Thyroid gland (tissue), 4 donors: Measurements from ENCODE around the gene BCL10. TPM values are rescaled to one million over a fixed set of nuclear protein-coding genes. Genes with fewer than 3 reads are reported as not detected.

ENCODE experiments used
- DNase-seq, 2 donors: peaks; one replicate each; pipeline ENCODE4 v3.0.0-alpha.2; 2019
- H3K27ac ChIP-seq, 3 donors: fragments of 200-600 bp; sonication (generic); 1 replicate in 2 of 3; 2 replicates in 1 of 3; pipeline ENCODE4 v1.5.1; 2016 to 2019; ENCODE audit warnings: mild to moderate bottlenecking in 1 of 3, moderate library complexity in 1 of 3
- H3K27me3 ChIP-seq: fragments of 200-600 bp; sonication (generic); one replicate; pipeline ENCODE4 v1.5.1; 2019
- H3K36me3 ChIP-seq, 2 donors: fragments of 200-600 bp; sonication (generic); one replicate each; pipeline ENCODE4 v1.5.1; 2016 to 2019
- H3K4me1 ChIP-seq, 2 donors: fragments of 200-600 bp; sonication (generic); one replicate each; pipeline ENCODE4 v1.5.1; 2017 to 2019
- H3K4me3 ChIP-seq, 3 donors: fragments of 200-600 bp; sonication (generic); replicated peaks in 1 of 3; 1 replicate in 2 of 3; 2 replicates in 1 of 3; pipeline ENCODE4 v1.5.1; 2016; ENCODE audit warnings: mild to moderate bottlenecking in 1 of 3
- H3K9me3 ChIP-seq: fragments of 200-600 bp; sonication (generic); one replicate; pipeline ENCODE4 v1.5.1; 2017
- CTCF ChIP-seq, 6 experiments: fragments of 200-600 bp in 3 of 6; fragments of 450-650 bp in 3 of 6; sonication (generic) in 3 of 6; IDR thresholded peaks; one replicate each; pipeline ENCODE4 v1.5.1; 2016 to 2019; ENCODE audit warnings: antibody characterized with exemption in 6 of 6, mild to moderate bottlenecking in 2 of 6, inconsistent platforms in 1 of 6, moderate library complexity in 1 of 6
- POLR2A ChIP-seq, 2 donors: fragments of 450-650 bp; IDR thresholded peaks; one replicate each; pipeline ENCODE4 v1.6.1; 2017; ENCODE audit warnings: antibody characterized with exemption in 2 of 2, mild to moderate bottlenecking in 2 of 2, moderate library complexity in 1 of 2
- WGBS, 2 donors: methylation state at CpG; one replicate each; pipeline ENCODE4 v1.1.5; 2017; 5-methylcytosine and 5-hydroxymethylcytosine counted together
- intact Hi-C: fragments of 100-400 bp; cut with DNase I; formaldehyde crosslinking; loops from one replicate; pipeline ENCODE4 v1.15.1; 2023
- total RNA-seq, 4 donors: library from RNA; depleted of rRNA; stranded (reverse); fragments of >200 nt; gene quantifications; one replicate each; pipeline ENCODE4 v1.2.3, GENCODE V29; 2016

The BCL10 gene
- total RNA-seq, 4 donors from 2014 or later: 13.6 to 28.5 (median 15.1) TPM

GRCh38 chr1:85277802-85278201 is 1.4 kb upstream of the BCL10 start:
- 94 to 98% methylated on average over 4 of the region's 4 CpGs for WGBS, 2 donors
- Histone ChIP-seq H3K9me3 (no peaks in the 10 kb centered on the region), H3K36me3 (no peaks in the 10 kb centered on the region), H3K27ac (no peak overlapping the region), H3K4me3 (no peak overlapping the region), H3K4me1 (peaks cover 16 to 22% of the 10 kb centered on the region in 2 donors), H3K27me3 (no peaks in the 10 kb centered on the region)
- intact Hi-C loops: no loop called here
- no peak for DNase-seq
- TF ChIP-seq POLR2A (IDR thresholded peaks at IDR 0.05): no peak

GRCh38 chr1:85276978-85277639 is 677 bp upstream of the BCL10 start:
- H3K36me3 ChIP-seq: no peaks in the 10 kb centered on the region
- peak overlapping the region; percentile 69 to 96 (median 89) for H3K27ac ChIP-seq
- WGBS, 2 donors: 64 to 65% methylated on average over 11 of the region's 11 CpGs
- no peak for TF ChIP-seq CTCF (IDR thresholded peaks at IDR 0.05)
- no peak for TF ChIP-seq POLR2A (IDR thresholded peaks at IDR 0.05)
- DNase-seq: peak in 1 of 2 donors; percentile 25
- peaks cover 16 to 22% of the 10 kb centered on the region in 2 donors for H3K4me1 ChIP-seq
- intact Hi-C loops: no loop called here
- H3K4me3 ChIP-seq: peak overlapping the region in 2 of 3 donors; percentile 23 to 74
- H3K9me3 ChIP-seq: no peaks in the 10 kb centered on the region
- no peaks in the 10 kb centered on the region for H3K27me3 ChIP-seq

GRCh38 chr1:85275701-85276214 is 674 bp downstream of the BCL10 start:
- 0 to 2% methylated on average over 13 of the region's 13 CpGs for WGBS, 2 donors

GRCh38 chr1:85274969-85275453 is 1.4 kb downstream of the BCL10 start:
- TF ChIP-seq POLR2A (IDR thresholded peaks at IDR 0.05) (no peak), CTCF (IDR thresholded peaks at IDR 0.05) (no peak)
- intact Hi-C loops: no loop called here
- Histone ChIP-seq H3K9me3 (no peaks in the 10 kb centered on the region), H3K4me1 (peaks cover 16 to 22% of the 10 kb centered on the region in 2 donors), H3K4me3 (peak overlapping the region in 1 of 3 donors; percentile 74), H3K27ac (peak overlapping the region in 1 of 3 donors; percentile 96), H3K27me3 (no peaks in the 10 kb centered on the region), H3K36me3 (peaks cover 5% of the 10 kb centered on the region in 2 donors)
- WGBS, 2 donors: 77 to 91% methylated on average over 1 of the region's 1 CpG
- no peak for DNase-seq

More at GRCh38 chr1:85275701-85276214, 674 bp downstream of the BCL10 start:
- no peak for DNase-seq
- H3K27ac ChIP-seq: peak overlapping the region; percentile 89 to 96 (median 89)
- H3K4me3 ChIP-seq: peak overlapping the region; percentile 74 to 90 (median 76)
- intact Hi-C loops: no loop called here
- peaks cover 16 to 22% of the 10 kb centered on the region in 2 donors for H3K4me1 ChIP-seq
- H3K36me3 ChIP-seq: no peaks in the 10 kb centered on the region
- TF ChIP-seq POLR2A (IDR thresholded peaks at IDR 0.05) (no peak), CTCF (IDR thresholded peaks at IDR 0.05) (no peak)
- no peaks in the 10 kb centered on the region for H3K27me3 ChIP-seq
- no peaks in the 10 kb centered on the region for H3K9me3 ChIP-seq

GRCh38 chr1:85273397-85273796 is 3.0 kb downstream of the BCL10 start:
- H3K9me3 ChIP-seq: no peaks in the 10 kb centered on the region
- no peak for DNase-seq
- H3K27ac ChIP-seq: no peak overlapping the region
- TF ChIP-seq CTCF (IDR thresholded peaks at IDR 0.05) (no peak), POLR2A (IDR thresholded peaks at IDR 0.05) (no peak)
- H3K27me3 ChIP-seq: no peaks in the 10 kb centered on the region
- H3K36me3 ChIP-seq: peaks cover 12 to 15% of the 10 kb centered on the region in 2 donors
- no peak overlapping the region for H3K4me3 ChIP-seq
- peaks cover 16 to 22% of the 10 kb centered on the region in 2 donors for H3K4me1 ChIP-seq
- intact Hi-C loops: no loop called here
